Activated B cell treated with CpG ODN at 0.5 μM for 24 hours (primary cell): ENCODE data around the gene ITGBL1. TPM values are rescaled to one million over a fixed set of nuclear protein-coding genes. Genes with fewer than 3 reads are reported as not detected.

Source experiments
- ATAC-seq: fragments of 200-7000 bp; cut with Tn5 transposase; one replicate; pipeline ENCODE4 v1.10.0; 2021; ENCODE audit warnings: low read depth, mild to moderate bottlenecking, moderate library complexity
- CTCF ChIA-PET: fragments of 350-600 bp; sonication (Branson Sonifier 250); formaldehyde crosslinking; loops from one replicate; lab custom pipeline; 2021; ENCODE audit warnings: antibody characterized with exemption; lab: Charles Lee
- POLR2A ChIA-PET: fragments of 350-600 bp; sonication (Branson Sonifier 250); formaldehyde crosslinking; loops from one replicate; lab custom pipeline; 2021; ENCODE audit warnings: antibody characterized with exemption; lab: Charles Lee
- DNase-seq: peaks from one replicate; pipeline ENCODE4 v3.0.0; 2022
- H3K27ac Mint-ChIP-seq: one replicate; pipeline ENCODE4 v1.8.0; 2020; ENCODE audit warnings: mixed read lengths
- H3K27me3 Mint-ChIP-seq: one replicate; pipeline ENCODE4 v1.8.0; 2021; ENCODE audit warnings: mixed read lengths
- H3K36me3 Mint-ChIP-seq: one replicate; pipeline ENCODE4 v1.8.0; 2021; ENCODE audit warnings: low read depth, mixed read lengths
- H3K4me1 Mint-ChIP-seq: one replicate; pipeline ENCODE4 v1.8.0; 2021; ENCODE audit warnings: mixed read lengths
- H3K4me3 Mint-ChIP-seq: one replicate; pipeline ENCODE4 v1.8.0; 2020; ENCODE audit warnings: mild to moderate bottlenecking, mixed read lengths
- H3K9me3 Mint-ChIP-seq: one replicate; pipeline ENCODE4 v1.8.0; 2020; ENCODE audit warnings: mixed read lengths
- intact Hi-C: fragments of 100-400 bp; cut with micrococcal nuclease; formaldehyde crosslinking; loops from one replicate; pipeline ENCODE4 v1.15.1; 2024
- total RNA-seq: library from RNA; stranded (reverse); gene quantifications from 2 replicates; pipeline ENCODE4 v1.2.3, GENCODE V29; 2022
- TF ChIP-seq, protein P1 (sequence below): fragments of 200-600 bp; IDR thresholded peaks from one replicate; pipeline ENCODE4 v1.8.0; 2022; ENCODE audit warnings: antibody characterized with exemption, mild to moderate bottlenecking

The ITGBL1 gene
- total RNA-seq, 1 donor from 2014 or later: not detected

DNA sequence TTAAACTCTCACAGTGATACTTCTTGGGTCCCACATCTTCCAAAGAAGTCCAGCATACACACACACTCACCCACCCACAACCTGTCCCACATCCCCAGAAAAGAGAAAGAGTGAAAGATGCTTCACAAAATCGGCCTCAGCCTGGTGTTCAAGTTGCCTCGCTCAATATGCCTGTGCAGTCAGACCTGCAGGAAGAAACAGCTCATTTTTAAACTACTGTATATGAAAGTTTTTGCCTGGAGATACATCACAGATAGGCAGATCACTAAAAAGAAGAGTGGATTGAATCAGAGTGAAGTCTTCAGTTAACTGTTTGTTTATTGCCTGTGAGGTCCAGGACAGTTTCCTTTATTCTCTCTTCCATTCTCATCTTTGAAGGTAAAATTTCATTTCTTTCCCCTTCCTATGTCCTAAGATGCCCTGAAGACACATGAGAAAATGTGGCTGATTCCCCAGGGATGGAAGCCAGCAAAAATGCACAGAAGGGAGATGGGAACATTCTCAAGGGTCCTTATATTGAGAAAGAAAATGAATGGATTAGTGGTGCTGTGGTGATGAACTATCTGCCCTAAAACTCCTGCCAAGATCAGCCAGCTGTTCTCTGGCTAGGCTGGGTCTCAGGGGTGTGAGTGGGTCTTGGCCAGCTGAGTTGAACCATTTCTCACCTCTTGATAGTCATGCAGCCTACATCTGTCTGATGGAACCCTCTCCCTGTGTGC lies 259.0 kb downstream of the ITGBL1 start:
- H3K4me3 Mint-ChIP-seq: no peak overlapping the region
- CTCF ChIA-PET: no interaction called here
- POLR2A ChIA-PET: no interaction called here
- DNase-seq (no peak), ATAC-seq (no peak)
- no peak overlapping the region for H3K27ac Mint-ChIP-seq
- H3K4me1 Mint-ChIP-seq: no peaks in the 10 kb centered on the region
- H3K36me3 Mint-ChIP-seq: no peaks in the 10 kb centered on the region
- H3K27me3 Mint-ChIP-seq: no peaks in the 10 kb centered on the region
- no peaks in the 10 kb centered on the region for H3K9me3 Mint-ChIP-seq
- intact Hi-C loops: no loop called here
- TF ChIP-seq, protein P1, sequence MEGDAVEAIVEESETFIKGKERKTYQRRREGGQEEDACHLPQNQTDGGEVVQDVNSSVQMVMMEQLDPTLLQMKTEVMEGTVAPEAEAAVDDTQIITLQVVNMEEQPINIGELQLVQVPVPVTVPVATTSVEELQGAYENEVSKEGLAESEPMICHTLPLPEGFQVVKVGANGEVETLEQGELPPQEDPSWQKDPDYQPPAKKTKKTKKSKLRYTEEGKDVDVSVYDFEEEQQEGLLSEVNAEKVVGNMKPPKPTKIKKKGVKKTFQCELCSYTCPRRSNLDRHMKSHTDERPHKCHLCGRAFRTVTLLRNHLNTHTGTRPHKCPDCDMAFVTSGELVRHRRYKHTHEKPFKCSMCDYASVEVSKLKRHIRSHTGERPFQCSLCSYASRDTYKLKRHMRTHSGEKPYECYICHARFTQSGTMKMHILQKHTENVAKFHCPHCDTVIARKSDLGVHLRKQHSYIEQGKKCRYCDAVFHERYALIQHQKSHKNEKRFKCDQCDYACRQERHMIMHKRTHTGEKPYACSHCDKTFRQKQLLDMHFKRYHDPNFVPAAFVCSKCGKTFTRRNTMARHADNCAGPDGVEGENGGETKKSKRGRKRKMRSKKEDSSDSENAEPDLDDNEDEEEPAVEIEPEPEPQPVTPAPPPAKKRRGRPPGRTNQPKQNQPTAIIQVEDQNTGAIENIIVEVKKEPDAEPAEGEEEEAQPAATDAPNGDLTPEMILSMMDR: no peak

DNA sequence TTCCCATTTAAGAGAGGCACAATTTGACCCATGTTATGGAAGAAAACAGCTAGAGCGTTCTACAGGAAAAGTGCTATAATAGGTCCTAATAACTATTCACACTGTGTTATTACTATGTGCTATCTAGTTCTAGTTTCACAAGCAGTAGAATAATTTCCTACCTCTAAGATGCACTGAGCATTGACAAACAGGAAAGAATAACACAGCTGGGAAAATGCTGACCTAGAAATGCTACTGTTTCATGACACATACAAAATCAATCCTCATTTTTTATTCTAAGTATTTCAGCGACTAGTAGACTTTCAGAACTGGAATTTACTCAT lies 259.5 kb downstream of the ITGBL1 start:
- H3K27me3 Mint-ChIP-seq: no peaks in the 10 kb centered on the region
- H3K27ac Mint-ChIP-seq: no peak overlapping the region
- no peaks in the 10 kb centered on the region for H3K4me1 Mint-ChIP-seq
- ATAC-seq: no peak
- H3K36me3 Mint-ChIP-seq: no peaks in the 10 kb centered on the region
- H3K9me3 Mint-ChIP-seq: no peaks in the 10 kb centered on the region
- POLR2A ChIA-PET: no interaction called here
- no peak overlapping the region for H3K4me3 Mint-ChIP-seq
- TF ChIP-seq, protein P1: no peak
- DNase-seq: no peak
- intact Hi-C loops: no loop called here
- CTCF ChIA-PET: no interaction called here

DNA sequence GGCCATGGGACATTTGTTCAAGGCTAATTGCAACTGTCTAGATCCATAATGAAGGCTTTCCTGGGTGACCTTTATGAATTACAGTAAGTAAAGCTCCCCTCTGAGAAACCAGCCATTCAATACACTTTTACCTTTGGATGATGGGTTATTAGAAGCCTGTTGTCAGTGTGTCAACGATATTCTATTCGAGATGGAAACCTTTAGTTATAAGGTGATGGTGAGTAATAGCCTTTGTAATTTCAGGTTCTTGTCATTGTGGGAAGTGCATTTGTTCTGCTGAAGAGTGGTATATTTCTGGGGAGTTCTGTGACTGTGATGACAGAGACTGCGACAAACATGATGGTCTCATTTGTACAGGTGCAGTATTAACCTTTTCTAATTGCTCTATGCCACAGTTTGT lies 261.7 kb downstream of the ITGBL1 start:
- Mint-ChIP-seq H3K9me3 (no peaks in the 10 kb centered on the region), H3K4me1 (no peaks in the 10 kb centered on the region), H3K27ac (no peak overlapping the region), H3K27me3 (no peaks in the 10 kb centered on the region), H3K36me3 (no peaks in the 10 kb centered on the region), H3K4me3 (no peak overlapping the region)
- TF ChIP-seq, protein P1: no peak
- intact Hi-C loops: no loop called here
- no peak for ATAC-seq
- DNase-seq: no peak
- ChIA-PET POLR2A (no interaction called here), CTCF (no interaction called here)

DNA sequence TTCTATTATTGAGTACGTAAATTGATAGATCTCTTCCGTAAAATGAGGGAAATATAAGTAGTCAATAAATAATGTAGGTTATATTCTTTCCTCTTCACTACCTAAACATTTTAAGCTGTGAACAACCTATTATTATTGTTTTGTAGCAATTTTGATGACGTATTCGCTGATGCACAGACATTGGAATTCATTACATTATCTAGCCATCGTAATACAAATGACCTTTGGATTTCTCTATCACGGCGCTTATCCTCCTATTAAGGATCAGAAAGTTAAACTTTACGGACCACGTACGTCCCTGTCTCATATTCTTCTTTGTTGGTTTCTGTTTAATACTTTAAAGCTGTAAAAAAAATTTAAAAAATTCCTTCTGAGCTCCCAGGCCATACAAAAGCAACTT lies 264.9 kb downstream of the ITGBL1 start:
- Mint-ChIP-seq H3K4me3 (no peak overlapping the region), H3K27me3 (no peaks in the 10 kb centered on the region), H3K9me3 (no peaks in the 10 kb centered on the region), H3K36me3 (no peaks in the 10 kb centered on the region), H3K27ac (no peak overlapping the region), H3K4me1 (no peaks in the 10 kb centered on the region)
- ATAC-seq: no peak
- DNase-seq: no peak
- TF ChIP-seq, protein P1: no peak
- CTCF ChIA-PET: no interaction called here
- intact Hi-C loops: no loop called here
- POLR2A ChIA-PET: no interaction called here

DNA sequence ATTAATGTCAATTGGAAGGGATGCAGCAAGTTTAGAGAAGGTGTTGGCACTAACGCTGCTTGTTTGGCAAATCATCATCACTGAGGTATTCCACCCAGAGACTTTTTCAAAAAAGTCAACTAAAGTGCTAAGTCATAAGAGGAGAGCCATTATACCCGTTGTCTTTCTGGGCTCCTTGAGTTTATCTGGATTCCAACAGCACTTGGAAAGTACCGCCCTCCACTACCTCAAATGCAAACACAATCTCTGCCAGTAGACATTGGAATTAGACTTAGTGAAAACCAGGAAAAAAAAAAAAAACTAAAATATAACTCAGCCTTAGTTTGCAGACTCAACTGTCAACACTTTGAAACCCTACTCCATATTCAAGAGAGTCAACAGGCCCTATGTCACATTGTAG lies 266.0 kb downstream of the ITGBL1 start:
- TF ChIP-seq, protein P1: no peak
- POLR2A ChIA-PET: no interaction called here
- H3K27ac Mint-ChIP-seq: no peak overlapping the region
- H3K4me1 Mint-ChIP-seq: no peaks in the 10 kb centered on the region
- H3K36me3 Mint-ChIP-seq: no peaks in the 10 kb centered on the region
- H3K27me3 Mint-ChIP-seq: no peaks in the 10 kb centered on the region
- H3K9me3 Mint-ChIP-seq: no peaks in the 10 kb centered on the region
- ATAC-seq: no peak
- CTCF ChIA-PET: no interaction called here
- intact Hi-C loops: no loop called here
- no peak overlapping the region for H3K4me3 Mint-ChIP-seq
- DNase-seq: no peak
